ENCODE results near the gene UTP4.

UTP4 gene

GRCh38 chr16:69132424-69133252 is at the start of gene UTP4, which contains the start of gene CHTF8:
UTP4 (plus strand) TSS chr16:69132649; CDS start chr16:69133460, 811 bp downstream.
CHTF8 (minus strand) TSS chr16:69132588; CDS start chr16:69121458, 11,130 bp downstream.
- peak; percentile 90 for DNase-seq

GRCh38 chr16:69083306-69083941 is 49.0 kb upstream of the UTP4 start:
- DNase-seq = no peak

- no peak for DNase-seq
Observed at GRCh38 chr16:69084289-69084688, 48.2 kb upstream of the UTP4 start.

GRCh38 chr16:69085032-69085695 is 47.3 kb upstream of the UTP4 start:
- no peak for DNase-seq

GRCh38 chr16:69087161-69087581 is 45.3 kb upstream of the UTP4 start:
- no peak for DNase-seq

- no peak for DNase-seq
Observed at GRCh38 chr16:69088684-69089083, 43.8 kb upstream of the UTP4 start.

- peak; percentile 29 for DNase-seq
Observed at GRCh38 chr16:69089091-69089910, 43.1 kb upstream of the UTP4 start.

- DNase-seq = no peak
Observed at GRCh38 chr16:69093974-69094373, 38.5 kb upstream of the UTP4 start.

GRCh38 chr16:69094501-69094900 is 37.9 kb upstream of the UTP4 start:
- DNase-seq = no peak

- no peak for DNase-seq
Observed at GRCh38 chr16:69095193-69095592, 37.3 kb upstream of the UTP4 start.

GRCh38 chr16:69100071-69100691 is 32.3 kb upstream of the UTP4 start:
- DNase-seq = no peak

- peak; percentile 25 for DNase-seq
Observed at GRCh38 chr16:69105501-69106361, 26.7 kb upstream of the UTP4 start, which contains the start of gene HAS3. HAS3 (plus strand) TSS chr16:69105653; CDS start chr16:69109396, 3,743 bp downstream.

GRCh38 chr16:69106491-69107315 is 25.7 kb upstream of the UTP4 start:
- DNase-seq = no peak

GRCh38 chr16:69107316-69107962 is 25.0 kb upstream of the UTP4 start:
- no peak for DNase-seq

- no peak for DNase-seq
Observed at GRCh38 chr16:69108064-69108904, 24.2 kb upstream of the UTP4 start.

GRCh38 chr16:69108905-69109252 is 23.6 kb upstream of the UTP4 start:
- no peak for DNase-seq

- no peak for DNase-seq
Observed at GRCh38 chr16:69109486-69110270, 22.8 kb upstream of the UTP4 start.

- no peak for DNase-seq
Observed at GRCh38 chr16:69110406-69110805, 22.0 kb upstream of the UTP4 start.

Measured in activated naive CD4-positive, alpha-beta T cell treated with Interleukin-2 at 50 U/mL for 16 hours (primary cell).